ENCODE data around the gene ATP10B.
"Not testable (repeated sequence)": the region's sequence is repeated elsewhere in the genome, so short reads cannot be mapped to it uniquely, and the experiment has no call there.

Gene ATP10B

DNA sequence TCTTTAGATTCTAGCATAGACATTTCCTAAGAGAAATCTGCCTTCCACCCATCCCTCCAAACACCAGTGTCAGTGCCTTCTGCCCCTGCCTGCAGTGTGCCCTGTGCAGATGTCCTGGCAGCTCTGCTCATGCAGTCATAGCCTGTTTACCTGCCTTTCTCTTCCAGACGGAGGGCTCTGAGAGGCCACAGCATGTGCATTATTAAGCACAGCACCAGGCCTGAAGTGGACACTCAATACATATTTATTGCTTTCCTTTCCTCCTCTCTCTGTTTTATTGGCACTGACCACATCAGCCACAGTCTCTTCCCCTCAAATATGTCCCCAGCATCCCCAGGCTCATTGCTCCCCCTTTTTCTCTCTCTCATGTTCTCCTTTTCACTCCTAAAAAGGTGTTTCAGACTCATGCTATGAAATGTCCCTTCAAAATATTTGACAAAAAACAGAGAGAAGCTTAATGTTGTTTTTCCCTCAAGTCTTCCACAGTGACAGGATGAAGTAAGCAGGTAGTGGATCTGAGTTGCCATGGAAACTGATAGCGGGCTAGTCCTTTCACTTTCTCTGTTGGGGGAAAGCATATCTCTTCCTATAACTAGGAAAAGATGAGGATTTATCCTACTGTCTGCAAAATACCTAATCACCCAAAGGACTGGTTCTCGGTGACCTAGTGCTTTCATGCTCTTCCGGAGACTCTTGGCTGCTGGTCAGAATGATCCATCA, 100.9 kb downstream of the ATP10B start:
- DNase-seq (ENCODE audit: low read depth): no peak

DNA sequence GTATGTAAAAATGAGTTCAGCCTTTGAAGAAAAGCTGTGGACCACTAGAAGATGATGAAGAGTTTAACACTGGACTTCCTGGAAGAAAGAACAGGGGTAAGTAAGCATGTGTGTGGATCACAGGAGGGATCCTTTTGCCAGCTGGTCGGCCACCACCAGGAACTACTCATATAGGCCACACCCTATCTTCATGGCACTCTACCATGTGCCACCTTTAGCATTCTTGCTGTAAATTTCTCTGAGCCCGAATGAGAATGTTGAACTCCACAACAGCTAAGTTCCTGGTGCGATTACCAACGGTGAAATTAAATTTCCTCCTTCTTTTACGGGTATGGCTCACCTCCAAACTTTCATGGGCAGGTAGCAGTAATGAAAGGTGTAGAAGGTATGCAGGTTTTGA, 102.3 kb downstream of the ATP10B start:
- DNase-seq (ENCODE audit: low read depth): no peak

- DNase-seq (ENCODE audit: low read depth): no peak
These were observed 103.0 kb downstream of the ATP10B start for GRCh38 chr5:160749026-160749425.

GRCh38 chr5:160747987-160748386, 104.0 kb downstream of the ATP10B start:
- no peak for DNase-seq (ENCODE audit: low read depth)

GRCh38 chr5:160747559-160747958, 104.5 kb downstream of the ATP10B start:
- DNase-seq (ENCODE audit: low read depth): no peak

- DNase-seq (ENCODE audit: low read depth): no peak
These were observed 107.5 kb downstream of the ATP10B start for GRCh38 chr5:160744268-160745101.

DNA sequence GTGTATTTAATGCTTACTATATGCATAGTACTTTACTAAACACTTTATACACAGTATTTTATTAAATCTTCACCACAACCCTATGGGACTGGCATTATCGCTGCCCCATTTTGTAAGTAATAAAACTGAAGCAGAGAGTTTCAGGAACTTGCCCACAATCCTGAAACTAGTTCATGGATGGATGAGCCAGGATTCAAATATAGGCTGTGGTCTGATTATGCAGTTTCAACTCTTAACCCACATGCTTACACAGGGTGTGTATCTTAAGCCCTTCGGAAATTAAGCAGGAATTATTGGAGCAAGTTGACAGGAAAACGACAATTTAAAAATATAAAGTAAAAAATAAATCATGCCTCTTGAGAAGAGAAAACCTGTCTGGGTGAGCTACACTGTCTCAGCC, 109.0 kb downstream of the ATP10B start:
- no peak for DNase-seq (ENCODE audit: low read depth)

- DNase-seq (ENCODE audit: low read depth): no peak
These were observed 109.6 kb downstream of the ATP10B start for GRCh38 chr5:160742446-160742845.

DNA sequence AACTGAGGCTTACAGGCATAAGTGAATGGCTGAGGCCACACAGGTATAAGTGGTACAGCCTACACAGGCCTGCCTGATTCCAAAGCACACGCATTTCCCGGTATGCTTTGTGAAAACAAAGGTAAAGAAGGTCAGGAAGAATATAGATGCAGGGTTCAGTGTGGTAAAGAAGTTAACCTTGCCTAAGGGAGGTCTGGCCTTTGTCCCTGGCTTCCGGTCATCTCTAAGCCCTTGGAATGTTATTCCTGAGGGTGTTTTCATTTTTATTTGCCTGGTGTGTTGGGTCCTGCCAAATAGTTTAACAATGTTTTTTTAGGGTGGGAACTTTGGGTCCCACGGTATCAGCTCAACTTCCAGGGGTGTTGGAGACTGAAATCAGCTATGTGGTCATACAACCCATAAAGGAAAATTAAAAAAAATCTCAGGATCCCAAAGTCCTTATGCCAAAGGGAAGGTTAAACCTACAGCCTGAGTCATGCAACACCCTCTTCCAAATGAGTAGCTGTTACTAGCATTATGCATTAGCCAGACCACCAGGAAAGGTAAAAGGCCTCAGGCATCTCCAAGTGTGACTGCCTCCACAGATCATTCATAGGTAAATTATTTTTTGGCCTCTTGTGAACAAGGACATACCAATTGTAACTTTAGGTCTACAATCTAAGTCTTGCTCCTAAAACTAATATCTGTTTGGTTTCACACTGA, 124.6 kb downstream of the ATP10B start:
- DNase-seq (ENCODE audit: low read depth): no peak

DNA sequence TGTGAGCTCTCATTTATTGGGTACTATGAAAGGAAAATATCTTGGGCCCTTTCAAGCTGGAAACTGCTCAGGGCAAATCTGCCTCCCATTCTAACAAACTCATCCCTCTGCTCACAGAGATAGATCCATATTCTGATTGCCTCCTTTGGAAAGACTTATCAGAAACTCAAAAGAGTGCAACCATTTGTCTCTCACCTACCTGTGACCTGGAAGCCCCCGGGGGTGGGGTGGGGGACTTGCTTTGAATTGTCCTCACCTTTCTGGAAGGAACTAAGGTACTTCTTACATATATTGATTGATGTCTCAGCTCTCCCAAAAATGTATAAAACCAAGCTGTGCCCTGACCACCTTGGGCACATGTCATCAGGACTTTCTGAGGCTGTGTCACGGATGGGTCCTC, 125.3 kb downstream of the ATP10B start:
- no peak for DNase-seq (ENCODE audit: low read depth)

GRCh38 chr5:160720822-160721221, 131.2 kb downstream of the ATP10B start:
- no peak for DNase-seq (ENCODE audit: low read depth)

DNA sequence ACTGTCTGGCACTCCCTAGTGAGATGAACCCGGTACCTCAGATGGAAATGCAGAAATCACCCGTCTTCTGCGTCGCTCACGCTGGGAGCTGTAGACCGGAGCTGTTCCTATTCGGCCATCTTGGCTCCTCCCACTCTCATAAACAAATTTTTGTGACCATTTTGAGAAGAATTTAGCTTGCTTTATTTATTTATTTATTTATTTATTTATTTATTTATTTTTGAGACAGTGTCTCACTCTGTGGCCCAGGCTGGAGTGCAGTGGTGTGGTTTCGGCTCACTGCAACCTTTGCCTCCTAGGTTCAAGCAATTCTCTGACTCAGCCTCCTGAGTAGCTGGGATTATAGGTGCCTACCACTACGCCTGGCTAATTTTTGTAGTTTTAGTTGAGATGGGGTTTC, 136.5 kb downstream of the ATP10B start:
- DNase-seq (ENCODE audit: low read depth): not testable (repeated sequence)

GRCh38 chr5:160703547-160704189, 148.3 kb downstream of the ATP10B start:
- DNase-seq (ENCODE audit: low read depth): no peak

- no peak for DNase-seq (ENCODE audit: low read depth)
These were observed 149.1 kb downstream of the ATP10B start for GRCh38 chr5:160702934-160703333.

DNA sequence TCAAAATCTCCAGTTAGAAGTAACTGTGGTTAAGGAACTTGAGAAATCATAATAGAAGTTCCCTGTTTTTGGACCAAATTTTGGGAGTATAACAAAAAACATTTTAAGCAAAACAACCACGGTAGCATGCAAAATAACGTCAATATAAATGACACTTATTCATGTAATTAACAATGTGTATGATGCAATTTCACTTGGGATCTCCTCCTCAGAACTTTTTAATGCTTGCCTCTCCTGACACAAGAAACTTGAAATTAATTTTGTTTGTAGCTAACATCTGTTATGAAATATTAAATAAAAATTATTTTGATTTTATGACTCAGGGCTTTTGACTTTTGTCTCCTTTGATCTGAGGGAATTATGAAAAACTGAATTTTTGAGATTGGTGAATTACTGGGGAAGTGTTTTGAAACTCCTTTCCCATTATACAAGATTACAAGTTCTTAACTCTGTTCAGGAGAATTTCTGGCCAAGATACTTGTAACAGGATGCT, 149.7 kb downstream of the ATP10B start:
- no peak for DNase-seq (ENCODE audit: low read depth)

DNA sequence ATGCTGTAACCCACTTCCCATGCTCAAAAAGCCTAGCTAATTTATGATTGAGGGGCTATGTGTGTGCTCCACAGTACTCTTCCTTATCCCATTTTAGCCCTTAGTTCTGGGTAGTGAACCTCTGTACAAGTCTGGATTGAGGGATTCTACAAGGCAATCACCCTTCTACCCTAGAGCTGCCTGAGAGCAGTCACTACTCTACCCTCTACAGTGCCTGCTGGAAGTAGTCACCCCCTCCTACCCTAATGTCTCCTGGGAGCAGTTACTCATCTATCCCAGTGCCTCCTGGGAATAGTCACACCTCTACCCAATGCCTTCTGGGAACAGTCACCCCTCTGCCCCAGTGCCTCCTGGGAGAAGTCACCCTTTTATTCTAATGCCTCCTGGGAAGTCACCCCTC, 150.6 kb downstream of the ATP10B start:
- no peak for DNase-seq (ENCODE audit: low read depth)

- DNase-seq (ENCODE audit: low read depth): no peak
These were observed 152.7 kb downstream of the ATP10B start for GRCh38 chr5:160699301-160699700.

- no peak for DNase-seq (ENCODE audit: low read depth)
These were observed 154.7 kb downstream of the ATP10B start for GRCh38 chr5:160697281-160697680.

DNA sequence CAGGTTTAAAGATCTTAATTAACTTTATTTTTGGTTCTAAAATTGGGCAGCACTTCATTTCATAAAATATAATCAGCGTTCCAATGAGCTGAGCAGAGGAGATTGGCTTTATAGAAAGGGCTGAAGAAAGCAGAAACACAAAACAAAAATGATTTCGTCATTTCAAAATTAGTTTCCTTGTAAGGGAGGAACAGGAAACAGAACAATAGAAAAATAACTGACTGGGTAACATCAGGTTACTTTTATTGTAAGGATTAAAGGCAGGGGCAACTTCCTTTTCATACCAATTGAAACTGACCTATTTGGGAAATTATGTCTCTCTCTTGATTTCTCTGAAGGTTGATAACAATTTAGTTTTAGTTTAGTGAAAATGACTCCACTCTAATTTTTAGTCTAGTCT, 157.1 kb downstream of the ATP10B start:
- no peak for DNase-seq (ENCODE audit: low read depth)

GRCh38 chr5:160693831-160694465, 158.1 kb downstream of the ATP10B start:
- no peak for DNase-seq (ENCODE audit: low read depth)

- no peak for DNase-seq (ENCODE audit: low read depth)
These were observed 159.7 kb downstream of the ATP10B start for GRCh38 chr5:160692271-160692670.

GRCh38 chr5:160685695-160686094, 166.3 kb downstream of the ATP10B start:
- DNase-seq (ENCODE audit: low read depth): no peak
